ENCODE data around the gene ZNF138.
"Not testable (repeated sequence)": the region's sequence is repeated elsewhere in the genome, so short reads cannot be mapped to it uniquely, and the experiment has no call there.

ZNF138 gene

GRCh38 chr7:64839910-64840309 is 45.7 kb downstream of the ZNF138 start:
- no peak for DNase-seq

GRCh38 chr7:64849250-64849923 is 55.2 kb downstream of the ZNF138 start:
- DNase-seq: no peak

GRCh38 chr7:64849924-64850499 is 55.8 kb downstream of the ZNF138 start:
- DNase-seq: no peak

GRCh38 chr7:64853679-64854078 is 59.5 kb downstream of the ZNF138 start:
- no peak for DNase-seq

GRCh38 chr7:64854969-64855368 is 60.7 kb downstream of the ZNF138 start:
- DNase-seq: no peak

GRCh38 chr7:64863021-64863420 is 68.8 kb downstream of the ZNF138 start:
- no peak for DNase-seq

- DNase-seq: not testable (repeated sequence)
Measured at GRCh38 chr7:64863530-64863929, 69.3 kb downstream of the ZNF138 start.

GRCh38 chr7:64863969-64864368 is 69.7 kb downstream of the ZNF138 start:
- DNase-seq: no peak

GRCh38 chr7:64867863-64868440 is 73.7 kb downstream of the ZNF138 start:
- no peak for DNase-seq

DNA sequence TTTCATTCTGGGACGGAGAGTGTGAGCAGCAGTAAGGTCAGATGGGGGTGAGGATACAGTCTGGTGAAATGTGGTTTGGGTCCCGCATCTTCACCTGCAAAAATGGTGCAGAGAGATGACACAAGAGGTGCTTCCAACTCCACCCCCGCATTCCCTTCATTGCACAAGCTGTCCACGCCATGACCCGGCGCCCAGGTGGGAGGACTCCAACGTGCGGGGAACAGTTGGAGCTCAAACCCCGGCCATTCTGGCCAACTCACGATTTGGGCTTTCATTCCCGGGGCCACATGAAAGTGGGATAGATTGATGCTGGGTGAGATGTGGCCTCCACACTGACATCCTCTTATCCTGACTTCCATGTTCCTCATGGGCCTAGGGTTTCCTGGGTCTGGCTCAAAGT is 74.3 kb downstream of the ZNF138 start:
- DNase-seq: no peak

GRCh38 chr7:64869121-64869725 is 75.0 kb downstream of the ZNF138 start:
- DNase-seq: no peak

GRCh38 chr7:64869912-64870562 is 75.8 kb downstream of the ZNF138 start:
- DNase-seq: no peak

DNA sequence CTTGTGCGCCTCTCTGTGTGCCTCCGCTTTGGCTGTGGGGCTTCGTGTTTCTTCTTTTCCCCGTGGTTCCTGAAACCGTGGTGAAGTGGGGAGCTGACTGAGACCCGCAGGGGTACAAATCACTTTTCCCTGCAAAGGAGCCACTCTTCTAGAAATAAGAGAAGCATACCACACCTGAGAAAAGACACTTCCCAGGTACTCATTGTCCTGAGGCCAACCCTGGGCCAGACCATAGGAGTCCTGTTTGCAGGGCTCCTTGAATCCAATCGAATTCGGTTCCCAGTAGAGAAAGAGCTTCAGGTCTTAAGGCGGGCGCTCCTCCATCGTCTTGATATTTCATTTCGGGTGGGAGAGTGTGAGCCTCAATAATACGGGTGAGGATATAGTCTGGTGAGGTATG is 76.4 kb downstream of the ZNF138 start:
- DNase-seq: no peak

DNA sequence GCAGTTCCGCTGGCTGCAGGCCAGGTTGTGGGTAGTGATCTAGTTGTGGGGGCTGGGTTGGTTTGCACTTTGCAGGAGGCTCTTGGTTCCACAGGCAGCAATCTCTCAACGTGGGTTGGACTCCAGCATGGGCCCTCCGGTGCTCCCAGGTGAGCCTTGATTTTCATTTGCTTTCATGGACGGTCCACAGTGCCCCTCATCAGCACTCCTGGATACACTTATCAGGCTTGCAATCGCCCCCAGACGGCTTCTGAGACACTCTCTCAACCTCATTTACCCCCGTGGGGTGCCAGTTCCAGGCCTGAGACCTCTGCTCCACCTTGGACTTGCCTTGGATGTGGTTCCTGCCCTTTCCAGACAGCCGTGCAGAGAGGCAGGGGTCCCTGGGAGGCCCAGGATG is 77.5 kb downstream of the ZNF138 start:
- no peak for DNase-seq

- DNase-seq: no peak
Measured at GRCh38 chr7:64872351-64873154, 78.3 kb downstream of the ZNF138 start.

DNA sequence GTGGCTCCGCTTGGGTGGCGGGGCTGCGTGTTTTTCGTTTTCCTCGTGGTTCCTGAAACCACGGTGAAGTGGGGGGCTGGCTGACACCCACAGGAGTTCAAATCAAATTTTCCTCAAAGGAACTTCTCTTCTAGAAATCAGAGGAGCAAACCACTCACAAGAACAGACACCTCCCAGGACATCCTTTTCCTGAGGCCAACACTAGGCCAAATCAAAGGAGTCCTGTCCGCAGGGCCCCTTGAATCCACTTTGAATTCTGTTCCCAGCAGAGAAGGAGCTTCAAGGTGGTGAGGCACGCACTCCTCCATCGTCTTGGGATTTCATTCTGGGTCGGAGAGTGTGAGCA is 78.9 kb downstream of the ZNF138 start:
- no peak for DNase-seq

- DNase-seq: no peak
Measured at GRCh38 chr7:64873517-64873916, 79.3 kb downstream of the ZNF138 start.

DNA sequence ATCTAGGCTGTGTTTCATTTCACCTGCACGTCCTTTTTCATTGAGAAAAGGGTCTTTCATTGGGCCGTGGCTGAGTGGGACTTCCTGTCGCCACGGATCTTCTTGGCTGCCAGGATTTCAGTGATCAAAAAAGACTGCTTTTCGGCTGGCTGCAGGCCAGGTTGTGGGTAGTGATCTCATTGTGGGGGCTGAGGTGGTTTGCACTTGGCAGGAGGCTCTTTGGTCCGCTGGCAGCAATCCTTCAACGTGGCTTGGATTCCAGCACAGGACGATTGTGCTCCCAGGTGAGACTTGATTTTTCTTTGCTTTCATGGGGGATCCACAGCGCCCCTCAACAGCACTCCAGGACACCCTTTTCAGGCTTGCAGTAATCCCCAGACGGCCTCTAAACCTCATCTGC is 79.9 kb downstream of the ZNF138 start:
- no peak for DNase-seq

DNA sequence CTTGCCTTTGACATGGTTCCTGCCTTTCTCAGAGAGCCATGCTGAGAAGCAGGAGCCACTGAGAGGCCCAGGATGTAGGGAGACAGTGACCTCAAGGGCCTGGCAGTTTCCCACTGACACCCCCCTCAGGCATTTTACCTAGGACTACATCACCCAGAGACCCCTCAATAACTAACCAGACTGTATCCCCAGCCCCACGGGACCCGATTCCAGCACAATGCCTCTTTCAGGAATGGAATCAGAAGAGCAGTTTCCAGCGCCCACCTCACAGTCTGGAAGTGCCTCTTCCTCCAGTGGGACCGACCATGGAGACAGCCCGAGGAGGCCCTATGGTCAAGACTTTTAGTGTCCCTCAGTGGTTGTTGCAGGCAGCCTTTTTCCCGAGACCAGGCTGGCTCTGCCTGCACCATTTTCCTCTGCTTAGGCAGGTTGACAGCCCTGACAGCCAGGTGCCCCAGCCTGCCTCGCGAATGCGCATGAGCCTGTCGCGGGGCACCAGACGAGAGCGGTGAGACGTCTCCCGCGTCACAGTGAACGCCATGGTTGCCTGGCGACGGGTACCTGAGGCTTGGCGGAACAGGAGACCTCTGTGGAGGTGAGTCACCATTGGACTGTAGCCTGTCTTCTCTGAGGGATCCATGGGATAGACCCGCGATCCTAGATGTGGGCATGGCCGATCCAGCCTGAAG is 80.5 kb downstream of the ZNF138 start:
- no peak for DNase-seq

DNA sequence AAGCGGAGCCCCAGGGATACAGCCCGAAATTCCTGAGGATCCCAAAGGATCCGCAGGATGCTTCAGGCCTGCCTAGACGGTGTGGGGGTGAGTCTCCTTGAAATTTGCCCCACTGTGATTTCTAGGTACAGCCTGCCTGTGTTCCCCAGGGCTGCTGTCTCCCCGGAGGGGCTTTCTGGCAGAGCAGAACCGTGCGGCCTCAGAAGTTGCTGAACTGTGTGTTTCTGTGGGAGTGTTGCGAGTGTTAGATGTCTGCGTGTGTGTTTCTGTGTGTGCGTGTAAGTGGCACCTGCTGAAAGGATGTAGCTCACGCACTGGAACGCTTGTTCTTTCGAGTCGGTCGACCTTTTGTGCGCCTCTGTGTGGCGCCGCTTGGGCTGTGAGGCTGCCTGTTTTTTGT is 81.0 kb downstream of the ZNF138 start:
- DNase-seq: no peak

DNA sequence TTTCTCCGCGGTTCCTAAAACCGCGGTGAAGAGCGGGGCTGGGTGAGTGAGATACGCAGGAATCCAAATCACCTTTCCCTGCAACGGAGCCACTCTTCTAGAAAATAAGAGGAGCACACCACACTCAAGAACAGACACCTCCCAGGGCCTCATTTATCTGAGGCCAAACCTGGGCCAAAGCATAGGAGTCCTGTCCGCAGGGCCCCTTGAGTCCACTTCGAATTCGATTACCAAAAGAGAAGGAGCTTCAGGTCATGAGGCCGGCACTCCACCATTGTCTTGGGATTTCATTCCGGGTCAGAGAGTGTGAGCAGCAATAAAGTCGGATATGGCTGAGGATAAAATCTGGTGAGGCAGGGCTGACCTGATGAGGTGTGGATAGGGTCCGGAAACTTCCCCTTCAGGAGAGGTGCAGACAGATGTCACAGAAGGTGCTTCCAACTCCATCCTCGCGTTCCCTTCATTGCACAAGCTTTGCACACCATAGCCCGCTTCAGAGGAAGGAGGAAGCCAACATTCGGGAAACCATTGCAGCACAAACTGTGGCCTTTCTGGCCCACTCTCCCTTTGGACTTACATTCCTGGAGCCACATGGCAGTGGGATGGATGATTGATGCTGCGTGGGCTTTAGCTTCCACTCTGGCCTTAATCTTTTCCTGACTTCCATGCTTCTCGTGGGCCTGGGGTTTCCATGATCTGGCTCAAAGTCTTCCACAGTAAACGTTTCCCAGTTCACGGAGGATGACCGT is 81.6 kb downstream of the ZNF138 start:
- no peak for DNase-seq

All from GDM1 (cell line).